GM19240 (cell line): ENCODE measurements around the gene CTIF.

Experiments
- DNase-seq: peaks from one replicate; pipeline ENCODE4 v3.0.0; 2011; ENCODE audit warnings: low spot score; ENCODE audit not compliant: insufficient read length

CTIF gene

DNA sequence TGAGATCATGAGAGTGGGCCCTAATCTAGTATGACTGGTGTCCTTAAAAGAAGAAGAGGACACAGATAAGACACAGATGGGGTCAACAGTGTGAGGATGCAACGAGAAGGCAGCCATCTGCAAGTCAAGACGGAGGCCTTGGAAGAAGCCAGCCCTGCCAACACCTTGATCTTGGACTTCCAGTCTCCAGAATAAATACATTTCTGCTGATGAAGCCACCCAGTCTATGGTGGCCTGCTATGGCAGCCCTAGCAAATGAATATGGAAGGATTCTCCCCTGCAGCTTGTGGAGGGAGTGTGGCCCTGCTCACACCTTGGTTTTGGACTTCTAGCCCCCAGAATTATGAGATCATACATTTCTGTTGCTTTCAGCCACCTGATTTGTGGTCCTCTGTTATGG lies 12.3 kb downstream of the CTIF start:
- DNase-seq: no peak

DNA sequence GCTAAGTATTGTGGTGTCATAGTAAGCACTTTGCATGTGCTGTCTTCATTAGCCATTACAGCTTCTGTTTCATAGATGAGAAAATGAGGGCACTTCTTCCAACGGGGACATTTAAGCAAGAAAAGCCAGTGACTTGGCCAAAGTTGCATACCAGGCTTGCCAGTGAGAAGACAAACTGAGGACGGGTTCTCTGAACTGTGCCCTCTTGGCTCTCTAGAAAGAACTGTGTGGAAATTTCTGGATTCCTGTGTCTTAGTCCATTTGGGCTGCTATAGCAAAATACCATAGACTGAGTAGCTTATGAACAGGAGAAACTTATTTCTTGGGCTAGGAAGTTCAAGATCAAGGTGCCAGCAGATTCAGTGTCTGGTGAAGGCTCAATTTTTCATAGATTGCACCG lies 13.3 kb downstream of the CTIF start:
- no peak for DNase-seq

DNA sequence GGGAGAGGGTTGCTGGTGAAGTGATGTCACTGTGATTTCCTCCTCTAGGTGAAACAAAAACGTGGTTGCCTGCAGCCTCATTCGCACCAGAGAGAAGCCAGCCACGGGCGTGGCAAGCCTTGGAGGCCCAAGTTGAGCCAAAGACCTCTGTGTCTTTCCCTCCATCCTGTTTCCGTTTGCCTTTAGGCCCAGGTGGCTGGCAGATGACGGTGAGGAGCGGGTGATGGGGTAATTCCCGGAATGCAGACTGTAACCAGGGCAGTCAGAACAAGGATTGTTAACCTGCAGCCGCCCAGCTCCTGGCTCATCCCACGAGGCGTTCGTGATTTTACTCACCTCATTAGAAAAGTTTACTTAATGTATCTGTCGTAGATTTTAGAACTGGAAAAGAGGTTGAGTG lies 14.4 kb downstream of the CTIF start:
- DNase-seq: no peak

DNA sequence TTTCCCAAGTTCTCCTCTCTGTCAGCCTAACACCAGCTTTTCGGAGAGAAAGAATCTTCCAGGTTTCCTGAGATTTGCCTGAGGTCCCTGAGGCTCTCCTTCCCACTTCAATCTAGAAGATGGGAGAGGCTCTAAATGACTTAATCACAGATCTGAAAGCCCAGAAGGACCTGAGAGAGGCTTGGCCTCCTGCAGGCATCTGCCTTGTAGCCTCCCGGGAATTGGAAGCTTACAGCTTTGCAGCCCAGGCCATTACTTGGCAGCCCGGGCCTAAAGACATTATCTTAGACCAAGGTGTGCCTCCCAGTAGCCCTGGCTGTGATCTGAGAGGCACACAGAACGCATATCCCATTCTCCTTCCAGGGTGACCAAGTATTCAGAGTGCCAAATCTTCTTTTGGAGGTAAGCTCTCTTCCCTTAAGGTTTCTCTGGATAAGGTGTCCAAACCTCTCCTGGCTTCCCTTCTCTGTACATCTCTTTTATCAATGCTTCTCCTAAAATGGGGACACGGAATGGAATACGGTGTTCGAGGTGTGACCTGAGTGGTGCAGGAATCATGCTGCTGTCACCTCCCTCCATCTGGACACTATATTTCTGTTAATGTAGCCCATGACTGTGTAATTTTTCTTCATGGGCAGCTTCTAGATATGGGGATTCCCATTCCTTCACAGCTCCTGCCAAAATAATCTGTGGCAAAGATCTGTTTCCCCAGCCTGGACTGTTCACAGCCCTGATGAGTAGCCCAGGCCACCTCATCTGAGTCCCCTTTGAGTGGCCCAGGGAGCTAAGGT lies 16.0 kb downstream of the CTIF start:
- DNase-seq: no peak

DNA sequence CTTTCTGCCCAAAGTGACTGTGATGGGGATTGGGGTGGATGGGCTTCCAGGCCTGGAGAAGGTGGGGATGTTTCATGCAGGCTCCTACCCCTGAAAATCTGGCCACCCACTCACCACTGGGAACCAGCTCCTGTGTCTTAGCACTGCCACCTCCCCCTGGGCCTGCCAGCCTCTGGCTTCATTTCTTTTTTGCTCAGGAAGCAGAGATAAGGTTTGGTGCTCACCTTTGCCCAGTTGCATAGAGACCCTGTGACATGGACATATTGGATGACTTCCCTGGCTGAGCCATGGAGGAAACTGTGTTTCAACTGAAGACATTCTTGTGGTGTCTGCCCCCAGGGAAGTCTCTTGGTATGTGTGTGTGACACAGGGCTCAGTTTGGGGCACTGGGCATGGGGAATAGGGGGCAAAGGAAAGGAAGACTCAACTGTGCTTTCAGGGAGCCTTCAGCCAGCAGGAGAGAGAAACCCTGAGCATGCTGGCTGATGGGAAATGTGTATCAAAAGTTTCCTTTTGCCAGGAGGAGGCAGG lies 16.7 kb downstream of the CTIF start:
- DNase-seq: no peak

DNA sequence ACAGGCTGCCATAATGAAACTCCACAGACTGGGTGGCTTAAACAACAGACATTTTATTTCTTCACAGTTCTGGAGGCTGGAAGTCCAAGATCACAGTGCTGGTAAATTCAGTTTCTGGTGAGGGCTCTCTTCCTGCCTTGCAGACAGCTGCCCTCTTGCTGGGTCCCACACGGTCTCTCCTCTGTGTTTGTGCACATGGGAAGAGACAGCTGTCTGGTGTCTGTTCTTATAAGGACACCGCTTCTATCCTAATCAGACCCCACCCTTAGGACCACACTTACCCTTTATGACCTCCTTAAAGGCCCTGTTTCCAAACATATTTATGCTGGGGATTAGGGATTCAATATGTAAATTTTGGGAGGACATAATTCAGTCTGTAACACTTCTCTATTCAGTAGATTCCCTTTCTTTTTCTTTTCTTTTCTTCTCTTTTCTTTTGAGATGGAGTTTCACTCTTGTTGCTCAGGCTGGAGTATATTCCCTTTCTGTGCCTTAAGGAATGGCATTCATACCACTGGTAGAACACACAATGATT lies 18.9 kb downstream of the CTIF start:
- no peak for DNase-seq

DNA sequence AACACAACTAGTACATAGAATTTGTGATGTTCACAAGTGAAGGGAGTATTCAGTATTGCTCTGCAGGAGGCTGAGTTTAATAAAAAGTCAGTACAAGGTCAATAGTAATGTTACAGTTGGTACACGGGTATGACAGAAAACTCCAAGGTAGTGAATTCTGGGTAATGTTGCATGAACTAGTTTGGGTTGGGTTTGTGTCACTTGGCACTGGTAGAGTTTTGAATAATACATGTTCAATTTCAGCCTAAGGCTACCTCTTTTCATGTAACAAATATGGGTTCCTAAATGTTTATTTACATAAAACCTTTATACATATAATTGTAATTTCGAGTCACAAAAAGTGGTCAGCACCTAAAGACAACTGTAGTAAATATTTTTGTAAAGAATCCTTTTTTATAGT lies 19.4 kb downstream of the CTIF start:
- no peak for DNase-seq

DNA sequence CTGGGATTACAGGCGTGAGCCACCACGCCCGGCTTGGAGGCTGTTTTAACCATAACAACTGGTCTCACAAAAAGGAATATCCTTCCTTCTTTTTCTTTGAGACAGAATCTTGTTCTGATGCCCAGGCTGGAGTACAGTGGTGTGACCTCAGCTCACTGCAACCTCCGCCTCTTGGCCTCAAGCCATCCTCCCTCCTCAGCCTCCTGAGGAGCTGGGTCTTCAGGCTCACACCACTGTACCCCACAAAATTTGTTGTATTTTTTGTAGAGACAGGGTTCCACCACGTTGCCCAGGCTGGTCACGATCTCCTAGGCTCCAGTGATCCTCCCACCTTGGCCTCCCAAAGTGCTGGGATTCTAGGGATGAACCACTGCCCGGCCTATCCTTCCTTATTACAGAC lies 21.7 kb downstream of the CTIF start:
- DNase-seq: no peak

DNA sequence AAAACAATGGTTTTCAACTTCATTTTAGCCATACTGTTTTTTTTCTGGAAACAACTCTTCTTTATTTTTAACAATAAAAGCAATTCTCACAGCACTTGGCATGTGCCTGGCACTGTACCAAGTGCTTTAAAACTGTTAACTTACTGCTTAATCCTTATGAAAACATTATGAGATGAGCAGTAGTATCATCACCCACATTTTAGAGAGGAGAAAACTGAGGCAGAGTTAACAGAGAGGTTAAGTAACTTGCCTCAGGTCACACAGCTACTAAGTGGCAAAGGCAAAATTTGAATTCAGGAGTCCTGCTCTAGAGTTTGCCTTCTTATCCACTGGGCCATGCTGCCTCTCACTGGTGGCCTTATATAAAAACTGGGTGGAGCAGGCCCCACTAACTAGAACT lies 23.2 kb downstream of the CTIF start:
- DNase-seq: no peak

DNA sequence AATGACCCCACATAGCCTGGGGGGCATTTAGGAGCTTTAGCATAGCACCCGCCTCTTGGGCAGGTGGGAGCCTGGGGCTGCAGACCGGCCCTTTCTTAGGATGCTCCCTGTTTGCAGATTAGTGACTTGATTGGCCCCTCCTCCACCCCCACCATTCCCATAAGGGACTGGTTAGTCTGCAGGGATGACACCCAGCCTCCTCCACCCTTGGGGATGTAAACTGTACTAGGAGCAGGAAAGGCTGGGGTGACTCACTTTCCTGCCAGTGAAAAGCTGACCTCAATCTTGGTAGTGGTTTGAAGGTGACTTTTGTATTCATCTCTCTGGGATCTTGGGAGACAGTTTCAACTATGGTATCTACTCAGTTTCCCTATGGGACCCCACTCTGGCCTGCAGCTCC lies 24.2 kb downstream of the CTIF start:
- no peak for DNase-seq

DNA sequence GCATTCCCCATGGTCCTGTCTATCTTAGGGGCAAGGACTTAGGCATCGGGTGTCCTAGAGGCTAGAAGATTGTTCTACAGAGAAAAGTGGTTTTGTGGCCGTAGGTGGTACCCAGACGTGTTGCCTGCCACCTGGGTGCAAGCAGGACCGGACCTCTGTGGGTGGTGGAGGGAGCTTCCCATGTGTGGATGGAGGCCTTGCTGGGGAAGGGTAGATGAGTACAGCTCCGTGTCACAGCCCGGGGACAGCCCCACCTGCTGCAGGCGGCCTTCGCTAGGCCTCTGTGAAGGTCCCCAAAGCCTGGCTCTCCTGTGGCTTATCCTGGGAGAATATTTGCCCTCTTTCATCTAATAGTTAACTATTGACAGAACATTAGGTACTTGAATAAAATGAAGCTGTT lies 25.3 kb downstream of the CTIF start:
- no peak for DNase-seq

DNA sequence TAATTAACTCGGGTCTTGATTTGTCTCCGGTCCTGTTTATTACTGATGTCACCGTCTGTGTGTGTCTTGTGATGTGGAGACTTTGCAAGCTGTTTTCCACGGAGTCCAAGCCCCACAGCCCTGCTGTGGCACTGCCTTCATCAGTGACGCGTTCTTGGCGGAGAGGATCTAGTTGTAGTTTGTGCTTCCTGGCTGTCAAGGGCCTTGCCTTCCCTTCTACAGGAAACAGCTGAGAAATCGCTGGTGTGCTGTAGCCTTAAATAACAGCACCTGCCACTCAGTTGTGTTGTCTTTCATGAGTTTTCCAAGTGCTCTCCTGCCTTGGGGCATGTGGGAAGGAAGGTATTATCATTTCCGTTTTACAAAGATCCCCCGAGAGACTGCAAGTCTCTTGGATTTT lies 26.3 kb downstream of the CTIF start:
- DNase-seq: no peak

DNA sequence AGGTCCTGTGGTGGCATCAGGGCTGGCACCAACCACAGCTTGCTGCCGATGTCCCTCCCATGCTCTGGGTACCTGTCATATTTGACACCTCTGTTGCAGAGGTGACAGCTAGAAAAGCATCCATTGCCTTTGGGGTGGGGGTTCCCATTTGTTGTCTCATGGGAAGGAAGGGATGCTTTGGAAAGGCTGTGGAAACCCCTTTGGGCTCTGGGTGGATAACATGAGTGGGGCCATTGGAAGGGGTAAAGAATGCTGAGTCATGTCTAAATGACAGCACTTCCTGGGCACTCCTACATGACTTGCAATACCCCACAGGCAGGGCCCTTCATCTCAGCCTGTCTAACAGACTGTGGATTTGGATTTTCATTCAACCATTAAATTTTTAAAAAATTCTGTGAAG lies 27.8 kb downstream of the CTIF start:
- DNase-seq: no peak

DNA sequence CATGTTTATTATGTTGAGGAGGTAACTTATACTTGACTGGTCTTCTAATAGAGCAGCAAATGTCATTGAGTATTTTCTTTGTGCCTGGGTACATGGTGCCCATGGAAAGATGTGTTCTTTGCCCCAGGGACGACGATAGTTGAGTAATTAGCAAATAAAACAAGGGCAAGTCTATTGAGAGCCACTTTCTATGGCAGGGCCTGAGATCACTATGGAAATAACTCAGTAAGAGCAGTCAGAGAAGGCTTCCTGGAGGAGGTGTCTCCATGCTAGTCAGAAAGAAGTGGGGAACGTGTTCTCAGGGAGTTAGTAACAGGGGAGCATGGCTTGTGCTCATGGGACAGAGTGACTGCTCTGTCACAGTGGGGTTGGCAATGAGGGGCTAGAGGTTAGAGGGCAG lies 28.6 kb downstream of the CTIF start:
- no peak for DNase-seq

DNA sequence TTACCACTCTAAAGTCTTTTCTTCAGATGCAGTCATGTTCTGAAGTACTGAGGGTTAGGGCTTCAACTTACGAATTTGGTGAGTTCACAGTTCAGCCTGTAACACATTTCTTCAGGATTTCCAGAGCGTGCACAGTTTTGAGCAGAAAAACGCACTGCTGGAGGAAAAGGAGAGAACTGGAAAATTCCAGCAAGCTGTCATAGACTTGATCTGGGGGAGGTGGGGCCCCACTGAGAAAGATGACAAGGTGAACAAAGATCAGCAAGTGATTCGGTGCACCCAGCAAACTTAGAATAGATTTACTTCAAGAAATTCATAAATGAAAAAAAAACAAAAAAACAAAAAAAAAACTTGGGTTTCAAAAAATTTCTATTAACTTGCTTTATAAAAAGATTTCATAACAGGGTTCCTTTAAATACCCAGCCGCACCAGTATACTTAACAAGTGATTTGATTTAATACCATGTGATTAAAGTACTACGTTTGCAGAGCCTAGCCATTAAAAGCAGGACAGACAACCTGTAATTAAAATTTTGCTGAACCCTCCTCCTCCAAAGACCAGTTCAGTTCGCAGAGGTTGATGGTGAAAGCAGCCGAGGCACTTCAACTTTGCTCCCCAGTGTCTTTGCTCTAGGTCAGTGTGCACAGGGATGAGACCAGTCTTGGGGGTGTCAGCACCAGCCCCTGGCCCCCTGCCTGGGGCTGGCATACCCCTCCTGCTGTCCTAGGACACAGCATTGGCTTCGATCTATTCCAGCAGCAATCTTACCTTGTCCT lies 30.5 kb downstream of the CTIF start:
- no peak for DNase-seq

DNA sequence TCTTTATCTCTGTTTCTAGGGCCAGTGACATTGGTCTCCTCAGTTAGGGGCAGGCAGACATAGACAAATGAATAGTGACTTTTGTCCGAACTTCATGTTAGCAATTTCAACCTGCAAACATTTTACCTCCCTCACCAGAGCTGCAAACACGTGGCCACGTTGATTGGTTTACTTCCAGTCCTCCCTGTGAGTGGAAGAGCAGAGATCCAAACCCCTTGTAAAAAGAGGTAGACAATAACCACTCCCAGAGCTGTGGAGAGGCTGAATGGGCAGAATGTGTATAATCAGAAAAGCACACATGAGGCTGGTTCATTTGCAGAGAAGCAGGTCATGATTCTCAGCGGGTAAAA lies 31.1 kb downstream of the CTIF start:
- DNase-seq: no peak

DNA sequence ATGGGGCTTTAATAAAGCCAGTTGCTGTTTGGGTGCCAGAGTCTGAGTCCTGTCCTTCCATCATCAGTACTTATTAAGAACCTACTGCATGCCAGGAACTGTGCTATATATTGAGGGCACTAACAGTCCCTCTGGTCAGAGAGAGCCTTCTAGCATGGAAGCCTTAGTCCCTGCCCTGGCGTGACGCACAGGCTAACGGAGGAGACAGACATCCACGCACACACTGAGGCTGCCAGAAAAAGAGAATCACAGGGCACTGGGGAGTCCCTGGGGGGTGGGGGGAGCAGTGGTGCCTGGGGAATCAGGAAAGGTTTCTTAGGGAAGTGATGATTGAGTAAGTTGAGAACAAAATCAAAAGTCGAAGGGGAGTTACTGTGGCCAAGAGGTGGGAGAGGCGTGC lies 31.5 kb downstream of the CTIF start:
- no peak for DNase-seq

DNA sequence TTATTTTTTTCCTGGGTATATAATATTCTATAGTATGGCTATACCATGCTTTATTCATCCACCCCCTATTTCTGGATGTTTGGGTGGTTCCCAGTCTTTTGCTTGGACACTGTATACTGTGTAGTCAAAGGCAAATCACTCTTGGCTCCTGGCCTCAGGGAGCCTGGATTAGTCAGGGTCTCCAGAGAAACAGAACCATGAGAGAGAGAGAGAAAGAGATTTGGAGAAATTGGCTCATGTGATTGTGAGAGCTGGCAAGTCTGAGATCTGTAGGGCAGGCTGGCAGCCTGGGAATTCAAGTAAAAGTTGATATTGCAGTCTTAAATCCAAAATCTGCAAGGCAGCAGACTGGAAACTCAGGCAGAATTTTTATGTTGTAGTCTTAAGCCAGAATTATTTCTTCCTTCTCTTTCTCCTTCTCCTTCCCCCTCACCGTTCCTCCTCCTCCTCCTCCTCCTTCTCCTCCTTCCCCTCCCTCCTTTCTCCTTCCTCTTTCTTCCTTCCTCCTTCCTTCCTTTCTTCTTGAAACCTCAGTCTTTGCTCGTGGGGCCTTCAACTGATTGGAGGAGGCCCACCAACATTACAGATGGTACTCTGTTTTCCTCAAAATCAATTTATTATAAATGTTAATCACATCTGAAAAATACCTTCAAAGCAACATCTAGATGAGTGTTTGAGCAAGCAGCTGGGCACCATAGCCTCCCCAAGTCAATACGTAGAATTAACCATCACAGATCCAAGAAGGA lies 33.0 kb downstream of the CTIF start:
- no peak for DNase-seq

DNA sequence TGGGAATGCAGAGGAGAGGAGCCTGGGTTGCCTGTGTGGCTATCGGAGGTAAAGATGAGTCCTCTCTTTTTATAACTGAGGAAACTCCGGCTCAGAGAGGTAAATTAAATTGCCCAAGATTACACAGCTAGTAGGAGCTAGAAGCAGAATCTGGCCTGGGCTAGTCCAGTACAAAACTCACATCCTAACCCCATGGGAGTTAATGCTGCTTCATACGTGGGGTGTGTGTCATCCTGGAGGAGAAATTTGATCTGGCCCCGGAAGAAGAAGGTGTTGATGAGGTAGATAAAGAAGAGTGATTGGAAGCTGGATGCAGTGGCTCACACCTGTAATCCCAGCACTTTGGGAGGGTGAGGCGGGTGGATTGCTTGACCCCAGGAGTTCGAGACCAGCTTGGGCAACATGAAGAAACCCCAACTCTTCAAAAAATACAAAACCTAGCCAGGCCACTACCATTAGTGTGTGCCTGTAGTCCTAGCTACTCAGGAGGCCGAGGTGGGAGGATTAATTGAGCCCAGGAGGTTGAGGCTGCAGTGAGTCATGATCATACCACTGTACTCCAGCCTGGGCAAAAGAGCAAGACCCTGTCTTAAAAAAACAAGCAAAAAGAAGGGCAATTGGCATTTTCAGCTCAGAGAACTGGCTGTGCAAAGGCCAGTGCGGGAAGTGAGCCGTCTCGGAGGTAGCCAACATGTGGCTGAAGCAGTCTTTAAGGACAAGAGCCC lies 33.7 kb downstream of the CTIF start:
- DNase-seq: no peak

DNA sequence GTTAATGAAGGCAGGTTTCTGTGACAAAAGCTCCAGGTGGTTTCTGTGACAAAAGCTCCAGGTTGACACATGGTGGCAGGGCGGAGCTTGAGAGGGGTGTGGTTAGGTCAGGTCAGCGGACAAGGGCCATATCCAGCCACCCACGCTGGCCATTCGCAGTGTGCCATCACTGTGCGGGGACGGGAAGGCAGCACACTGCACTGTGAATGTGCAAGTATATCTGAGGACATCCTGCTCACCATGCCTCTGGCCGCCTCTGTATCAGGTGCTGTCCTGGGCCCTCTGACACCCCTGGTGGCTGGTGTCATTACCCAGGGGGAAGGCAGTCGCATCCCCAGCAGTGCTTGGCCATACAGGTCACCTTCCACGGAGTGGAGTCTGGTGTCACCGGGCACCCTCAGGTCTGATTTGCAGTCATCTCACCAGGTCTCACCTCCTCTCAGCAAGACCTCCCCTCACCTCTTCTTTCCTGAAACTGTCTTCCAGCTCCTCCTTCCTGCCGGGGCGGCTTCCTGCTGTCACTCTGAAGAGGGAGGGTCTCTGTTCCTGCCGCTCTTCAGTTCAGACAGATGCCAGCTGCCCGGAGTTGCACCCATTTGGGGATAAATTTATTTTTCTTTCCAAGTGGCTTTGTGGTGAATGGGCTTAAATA lies 34.9 kb downstream of the CTIF start:
- DNase-seq: no peak
